ENCODE data around the gene STK17A. TPM values are rescaled to one million over a fixed set of nuclear protein-coding genes. Genes with fewer than 3 reads are reported as not detected.

The STK17A gene
- total RNA-seq, 4 donors from 2014 or later = 14.6 to 31.5 (median 27.3) TPM

DNA sequence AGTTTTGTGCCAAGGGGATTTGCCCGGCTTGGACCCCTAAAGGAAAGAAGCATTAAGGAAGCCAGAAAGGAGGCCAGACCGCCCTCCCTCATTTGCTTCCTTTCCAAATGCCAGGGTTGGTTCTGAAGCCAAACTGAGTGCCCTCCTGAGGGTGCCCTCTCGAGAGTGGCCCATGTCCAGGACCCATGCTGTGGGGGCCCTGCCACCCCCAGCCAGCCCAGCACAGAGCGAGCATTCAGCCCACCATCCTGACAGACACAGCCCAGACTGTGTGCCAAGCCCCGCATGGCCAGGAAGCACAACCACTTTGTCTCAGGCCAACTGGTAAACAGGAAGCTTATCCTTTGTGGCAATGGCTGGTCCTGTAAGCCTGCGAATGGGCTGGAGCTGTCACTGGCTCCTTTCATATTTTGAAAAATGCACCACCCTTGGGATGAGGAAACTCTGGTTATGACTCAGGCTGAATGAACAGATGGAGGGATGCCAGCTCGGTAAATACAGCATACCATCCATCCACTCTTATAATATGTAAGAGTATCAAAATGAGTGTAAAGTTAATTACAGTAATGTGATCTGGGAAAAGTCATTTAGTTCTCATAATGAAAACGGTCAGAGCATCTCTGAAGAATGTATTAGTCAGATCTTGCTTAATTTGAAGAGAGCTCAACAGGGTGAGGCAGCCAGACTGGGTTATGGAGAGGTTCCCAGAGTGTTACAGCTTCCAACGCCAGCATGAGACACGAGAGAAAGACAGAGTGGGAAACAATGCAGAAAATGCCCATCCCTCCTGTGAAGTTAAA is 65.0 kb downstream of the STK17A start:
- WGBS, 2 donors (ENCODE audit: low coverage in 1 of 2) = 1 to 19% methylated on average over 5 to 6 of the region's 10 CpGs
- peaks cover 40 to 74% (median 55%) of the 10 kb centered on the region in 3 donors for H3K4me1 ChIP-seq
- H3K36me3 ChIP-seq = peaks cover 0 to 20% of the 10 kb centered on the region in 2 donors
- H3K4me3 ChIP-seq = peak overlapping the region in 1 of 2 donors; percentile 11
- peak; percentile 91 for ATAC-seq
- TF ChIP-seq POLR2AphosphoS5 (IDR thresholded peaks at IDR 0.05) (peak; percentile 97), CTCF (IDR thresholded peaks at IDR 0.05) (no peak)
- H3K27me3 ChIP-seq = no peaks in the 10 kb centered on the region
- H3K9me3 ChIP-seq = no peaks in the 10 kb centered on the region
- peak overlapping the region; percentile 91 to 98 (median 94) for H3K27ac ChIP-seq

GRCh38 chr7:43648473-43649406 is 65.8 kb downstream of the STK17A start:
- H3K9me3 ChIP-seq = no peaks in the 10 kb centered on the region

GRCh38 chr7:43649755-43650274 is 66.9 kb downstream of the STK17A start:
- TF ChIP-seq POLR2AphosphoS5 (IDR thresholded peaks at IDR 0.05) (no peak), POLR2A (IDR thresholded peaks at IDR 0.05) (no peak), CTCF (IDR thresholded peaks at IDR 0.05) (no peak), EP300 (IDR thresholded peaks at IDR 0.05) (no peak)
- Histone ChIP-seq H3K27me3 (no peaks in the 10 kb centered on the region), H3K27ac (peak overlapping the region; percentile 91 to 98 (median 94)), H3K9me3 (no peaks in the 10 kb centered on the region), H3K4me3 (no peak overlapping the region), H3K4me1 (peaks cover 40 to 74% (median 55%) of the 10 kb centered on the region in 3 donors), H3K36me3 (peaks cover 0 to under 1% of the 10 kb centered on the region in 2 donors)
- ATAC-seq = no peak
- WGBS, 2 donors (ENCODE audit: low coverage in 1 of 2) = 57% methylated on average over 4 of the region's 4 CpGs; no CpG with 5 or more reads in 1 of the 2 donors

More at GRCh38 chr7:43648473-43649406, 65.8 kb downstream of the STK17A start:
- Histone ChIP-seq H3K36me3 (peaks cover 0 to 11% of the 10 kb centered on the region in 2 donors), H3K27me3 (no peaks in the 10 kb centered on the region), H3K27ac (peak overlapping the region; percentile 91 to 98 (median 94)), H3K4me3 (no peak overlapping the region), H3K4me1 (peaks cover 40 to 74% (median 55%) of the 10 kb centered on the region in 3 donors)
- no peak for ATAC-seq
- TF ChIP-seq CTCF (IDR thresholded peaks at IDR 0.05) = no peak
- no peak for TF ChIP-seq POLR2AphosphoS5 (IDR thresholded peaks at IDR 0.05)
- TF ChIP-seq EP300 (IDR thresholded peaks at IDR 0.05) = no peak
- no peak for TF ChIP-seq POLR2A (IDR thresholded peaks at IDR 0.05)
- 19% methylated on average over 8 of the region's 8 CpGs for WGBS, 2 donors (ENCODE audit: low coverage in 1 of 2)

- no peak overlapping the region for H3K4me3 ChIP-seq
- no peak for TF ChIP-seq CTCF (IDR thresholded peaks at IDR 0.05)
- no peak for TF ChIP-seq EP300 (IDR thresholded peaks at IDR 0.05)
- no peak for TF ChIP-seq POLR2AphosphoS5 (IDR thresholded peaks at IDR 0.05)
- TF ChIP-seq POLR2A (IDR thresholded peaks at IDR 0.05) = no peak
- no peak for ATAC-seq
- H3K9me3 ChIP-seq = no peaks in the 10 kb centered on the region
- H3K4me1 ChIP-seq = peaks cover 40 to 68% (median 55%) of the 10 kb centered on the region in 3 donors
- H3K36me3 ChIP-seq = peaks cover 0 to under 1% of the 10 kb centered on the region in 2 donors
- H3K27ac ChIP-seq = peak overlapping the region; percentile 6 to 98 (median 94)
- H3K27me3 ChIP-seq = no peaks in the 10 kb centered on the region
- WGBS, 2 donors (ENCODE audit: low coverage in 1 of 2) = 25 to 39% methylated on average over 7 to 9 of the region's 9 CpGs
Observed at GRCh38 chr7:43650457-43651052, 67.6 kb downstream of the STK17A start.

Data from gastroesophageal sphincter (tissue), 4 donors.